ENCODE data around the gene JMY.

Gene JMY

GRCh38 chr5:79297661-79298060 lies 61.7 kb downstream of the JMY start:
- no peak for DNase-seq

DNA sequence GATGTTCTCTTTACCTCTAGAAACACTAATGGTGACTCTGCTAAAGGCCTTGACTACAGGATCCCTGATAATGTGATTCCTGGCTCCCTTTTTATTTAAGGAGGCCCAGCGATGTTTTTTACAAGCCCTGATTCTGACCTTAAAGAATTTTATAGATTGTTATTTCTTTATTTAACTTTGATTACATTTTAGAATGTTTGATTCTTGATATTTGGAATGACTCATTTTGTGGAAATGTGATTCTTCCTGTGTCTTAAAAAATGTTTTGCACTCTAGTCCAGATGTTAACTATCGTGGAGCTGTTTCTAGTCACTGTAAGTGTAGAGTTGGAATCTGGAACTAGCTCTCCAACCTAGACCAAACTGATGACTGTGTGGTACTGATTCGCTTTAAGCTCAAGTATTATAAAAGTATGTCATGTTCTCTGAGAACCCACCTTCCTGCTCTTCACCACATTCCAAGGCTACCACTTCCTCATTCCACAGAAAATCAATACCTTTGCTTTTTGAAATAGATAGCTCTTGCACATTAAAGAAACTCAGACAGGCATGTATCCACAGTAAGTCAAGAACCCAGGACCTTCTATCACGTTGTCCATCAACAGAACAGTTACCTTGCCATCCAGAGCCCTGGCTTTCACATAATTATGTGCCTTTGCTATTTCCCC lies 65.2 kb downstream of the JMY start:
- no peak for DNase-seq

- DNase-seq = no peak
Measured at GRCh38 chr5:79302454-79302853, 66.5 kb downstream of the JMY start.

- DNase-seq = no peak
Measured at GRCh38 chr5:79305706-79306105, 69.8 kb downstream of the JMY start.

- DNase-seq = no peak
Measured at GRCh38 chr5:79318935-79319614, 83.1 kb downstream of the JMY start.

DNA sequence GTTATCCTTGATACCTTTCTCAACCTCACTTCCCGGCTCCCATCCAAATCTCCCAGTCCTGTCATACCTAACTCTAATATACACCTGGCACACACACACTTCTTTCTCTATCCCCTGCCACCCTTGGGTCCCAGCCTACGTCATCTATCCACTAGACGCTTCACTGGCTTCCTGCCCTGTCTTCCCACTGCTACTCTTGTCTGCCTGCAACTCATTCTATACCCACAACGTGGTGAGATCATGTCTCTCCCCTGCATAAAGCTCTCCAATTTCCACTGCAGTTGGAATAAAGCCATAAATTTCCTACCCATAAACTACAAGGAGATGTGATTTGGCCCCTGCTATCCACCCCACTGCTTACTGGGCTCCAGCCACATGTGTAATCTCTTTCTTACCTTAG lies 93.5 kb downstream of the JMY start:
- no peak for DNase-seq

- DNase-seq = no peak
Measured at GRCh38 chr5:79330071-79330470, 94.1 kb downstream of the JMY start.

GRCh38 chr5:79333852-79334557 lies 98.1 kb downstream of the JMY start:
- DNase-seq = no peak

DNA sequence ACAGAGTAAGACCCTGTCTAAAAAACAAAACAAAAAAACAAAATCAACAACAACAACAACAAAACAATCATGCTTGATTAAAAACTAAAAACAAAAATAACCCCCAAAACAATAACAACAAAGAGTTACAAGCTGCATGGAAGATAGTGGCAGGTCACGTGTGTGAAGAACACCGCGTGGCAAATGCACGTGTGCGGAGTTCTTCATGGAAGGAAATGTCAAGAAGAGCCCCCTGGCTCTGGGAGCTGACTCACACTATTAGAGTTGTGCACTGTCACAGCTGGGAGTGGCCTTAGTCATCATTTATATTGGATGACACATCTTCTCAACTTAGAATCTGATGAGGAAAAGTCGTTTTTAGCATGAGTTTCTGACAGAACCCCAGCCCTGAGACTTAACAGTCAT lies 110.5 kb downstream of the JMY start:
- DNase-seq = no peak

DNA sequence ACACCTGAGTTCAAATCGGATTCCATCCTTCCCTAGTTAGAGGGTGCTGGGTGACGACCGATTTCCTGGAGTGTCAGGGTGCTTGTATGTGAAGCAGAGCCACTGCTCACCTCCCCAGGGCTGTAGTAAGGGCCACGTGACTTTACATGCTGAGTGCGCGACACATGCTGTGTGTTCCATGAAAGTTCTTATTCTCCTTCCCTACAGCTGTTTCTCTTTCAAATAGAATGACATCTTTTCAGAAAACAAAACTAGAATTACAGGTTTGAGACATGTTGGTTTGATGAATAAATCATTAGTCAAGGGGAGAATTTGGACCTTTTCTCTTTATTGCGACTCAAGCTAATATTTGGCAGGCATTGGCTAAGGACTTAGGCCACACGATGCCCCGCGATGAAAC lies 113.1 kb downstream of the JMY start:
- no peak for DNase-seq

GRCh38 chr5:79349881-79350280 lies 114.0 kb downstream of the JMY start:
- DNase-seq = no peak

GRCh38 chr5:79357398-79357797 lies 121.5 kb downstream of the JMY start:
- no peak for DNase-seq

Data from CD4-positive, alpha-beta T cell treated with Interleukin-21 for 1 hour (primary cell).